Epithelial cell of esophagus (primary cell): ENCODE data around the gene PRXL2A.

Experiments used
- DNase-seq: peaks from one replicate; pipeline ENCODE4 v3.0.0; 2010; ENCODE audit warnings: low read depth
- H3K4me3 ChIP-seq: 2 replicates; pipeline ENCODE4 v1.5.1; 2011; ENCODE audit warnings: mild to moderate bottlenecking, low read length, control low read depth
- CTCF ChIP-seq: IDR thresholded peaks from 2 replicates; pipeline ENCODE4 v1.5.1; 2011; ENCODE audit warnings: low read depth, mild to moderate bottlenecking, low read length, control low read depth, inconsistent platforms; ENCODE audit not compliant: insufficient read depth; ENCODE audit errors: missing control alignments

The PRXL2A gene

GRCh38 chr10:80400136-80400804 is 8.1 kb upstream of the PRXL2A start:
- no peak for TF ChIP-seq CTCF
- no peak for DNase-seq
- H3K4me3 ChIP-seq, result no peak overlapping the region

- no peak for TF ChIP-seq CTCF
- DNase-seq, result no peak
- H3K4me3 ChIP-seq, result no peak overlapping the region
Measured at GRCh38 chr10:80405035-80405434, 3.3 kb upstream of the PRXL2A start.

- no peak overlapping the region for H3K4me3 ChIP-seq
- TF ChIP-seq CTCF, result no peak
- no peak for DNase-seq
Measured at GRCh38 chr10:80405626-80406025, 2.7 kb upstream of the PRXL2A start.

GRCh38 chr10:80406204-80406603 is 2.1 kb upstream of the PRXL2A start:
- no peak for TF ChIP-seq CTCF
- H3K4me3 ChIP-seq, result no peak overlapping the region
- DNase-seq, result no peak

- TF ChIP-seq CTCF, result no peak
- DNase-seq, result peak; percentile 42
- H3K4me3 ChIP-seq, result peak overlapping the region; percentile 55
Measured at GRCh38 chr10:80407812-80408241, 524 bp upstream of the PRXL2A start.

- DNase-seq, result no peak
- TF ChIP-seq CTCF, result no peak
- peak overlapping the region; percentile 55 for H3K4me3 ChIP-seq
Measured at GRCh38 chr10:80409121-80409520, 770 bp downstream of the PRXL2A start.

- no peak for DNase-seq
- no peak for TF ChIP-seq CTCF
- H3K4me3 ChIP-seq, result no peak overlapping the region
Measured at GRCh38 chr10:80410122-80410521, 1.8 kb downstream of the PRXL2A start.
